ENCODE results near the gene RBM25.
A peak's percentile ranks its signal among the peaks of the same experiment; 100 is the strongest.
"Not testable (repeated sequence)": the region's sequence is repeated elsewhere in the genome, so short reads cannot be mapped to it uniquely, and the experiment has no call there.

RBM25 gene

GRCh38 chr14:73058224-73058921 lies at the start of gene RBM25:
Gene RBM25 (plus strand): TSS chr14:73058534. CDS start chr14:73071642, 13,108 bp downstream.
- peak within 1 kb of the TSS; percentile 90 for H3K4me3 ChIP-seq (ENCODE audit: low read depth, low read length)
- TF ChIP-seq CTCF (IDR thresholded peaks at IDR 0.05; ENCODE audit: borderline replicate concordance, insufficient read depth, low read depth, low read length), result no peak

- not testable (repeated sequence) for H3K4me3 ChIP-seq (ENCODE audit: low read depth, low read length)
Measured at GRCh38 chr14:73011189-73011588, 47.1 kb upstream of the RBM25 start.

- no peak overlapping the region for H3K4me3 ChIP-seq (ENCODE audit: low read depth, low read length)
- no peak for TF ChIP-seq CTCF (IDR thresholded peaks at IDR 0.05; ENCODE audit: borderline replicate concordance, insufficient read depth, low read depth, low read length)
Measured at GRCh38 chr14:73014105-73014504, 44.2 kb upstream of the RBM25 start.

GRCh38 chr14:73015552-73015951 lies 42.8 kb upstream of the RBM25 start:
- H3K4me3 ChIP-seq (ENCODE audit: low read depth, low read length), result not testable (repeated sequence)

- not testable (repeated sequence) for H3K4me3 ChIP-seq (ENCODE audit: low read depth, low read length)
Measured at GRCh38 chr14:73016011-73016410, 42.3 kb upstream of the RBM25 start.

- no peak overlapping the region for H3K4me3 ChIP-seq (ENCODE audit: low read depth, low read length)
Measured at GRCh38 chr14:73022051-73022450, 36.3 kb upstream of the RBM25 start.

GRCh38 chr14:73025544-73025943 lies 32.8 kb upstream of the RBM25 start:
- no peak for TF ChIP-seq CTCF (IDR thresholded peaks at IDR 0.05; ENCODE audit: borderline replicate concordance, insufficient read depth, low read depth, low read length)
- H3K4me3 ChIP-seq (ENCODE audit: low read depth, low read length), result no peak overlapping the region

More at GRCh38 chr14:73022051-73022450, 36.3 kb upstream of the RBM25 start:
- TF ChIP-seq CTCF (IDR thresholded peaks at IDR 0.05; ENCODE audit: borderline replicate concordance, insufficient read depth, low read depth, low read length), result no peak

GRCh38 chr14:73026243-73026844 lies 32.0 kb upstream of the RBM25 start:
- peak overlapping the region; percentile 94 for H3K4me3 ChIP-seq (ENCODE audit: low read depth, low read length)
- TF ChIP-seq CTCF (IDR thresholded peaks at IDR 0.05; ENCODE audit: borderline replicate concordance, insufficient read depth, low read depth, low read length), result no peak
